ENCODE measurements around the gene PPY. TPM values are rescaled to one million over a fixed set of nuclear protein-coding genes. Genes with fewer than 3 reads are reported as not detected.
A peak's percentile ranks its signal among the peaks of the same experiment; 100 is the strongest.

The PPY gene
- total RNA-seq, 2 experiments from 2014 or later: 0.90 TPM; not detected in 1

GRCh38 chr17:43924558-43924957 lies 17.7 kb downstream of the PPY start:
- no peak for DNase-seq
- Mint-ChIP-seq H3K4me1 (ENCODE audit: low read depth) (peaks cover 28% of the 10 kb centered on the region), H3K4me3 (no peak overlapping the region), H3K9me3 (no peaks in the 10 kb centered on the region), H3K27ac (no peak overlapping the region), H3K27me3 (peaks cover 7% of the 10 kb centered on the region), H3K36me3 (no peaks in the 10 kb centered on the region)
- ChIA-PET POLR2A (no interaction called here), CTCF (interaction anchor here (0.9 to 5.3 kb wide), 6 partner anchors 15 to 117 kb away, joined by 3 to 33 read pairs (median 6); partner anchors contain the start of gene PPY)
- intact Hi-C loops (cut with micrococcal nuclease): no loop called here

DNA sequence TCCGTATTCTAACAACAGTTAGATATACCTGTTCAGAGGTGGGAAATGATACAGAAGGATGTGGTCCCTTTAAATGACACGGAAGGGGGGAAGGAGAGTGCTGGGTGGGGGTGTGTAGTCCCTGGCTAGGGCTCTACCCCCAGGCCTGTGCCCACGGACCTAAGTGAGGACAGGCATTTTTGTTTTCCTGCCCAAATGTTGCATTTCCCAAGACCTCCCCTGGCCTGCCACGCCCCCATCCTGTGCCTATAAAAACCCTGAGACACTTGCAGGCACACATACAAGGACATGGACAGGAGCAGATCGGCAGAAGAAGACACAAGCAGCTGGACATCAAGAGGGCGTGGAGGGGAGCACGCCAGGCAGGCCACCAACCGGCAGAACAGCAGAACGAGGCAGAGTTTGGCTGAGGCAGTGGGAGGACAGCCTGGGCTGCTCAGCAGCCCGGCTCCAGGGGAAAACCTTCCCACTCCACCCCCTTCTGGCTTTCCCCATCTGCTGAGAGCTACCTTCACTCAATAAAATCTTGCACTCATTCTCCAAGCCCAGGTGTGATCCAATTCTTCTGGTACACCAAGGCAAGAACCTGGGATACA lies 21.7 kb downstream of the PPY start:
- POLR2A ChIA-PET: no interaction called here
- H3K36me3 Mint-ChIP-seq: no peaks in the 10 kb centered on the region
- intact Hi-C loops (cut with micrococcal nuclease): no loop called here
- no peak overlapping the region for H3K4me3 Mint-ChIP-seq
- CTCF ChIA-PET: interaction anchor here (0.6 to 5.4 kb wide), 4 partner anchors 12 to 121 kb away, joined by 3 to 31 read pairs (median 4); partner anchors contain the start of gene MPP2
- H3K4me1 Mint-ChIP-seq (ENCODE audit: low read depth): peaks cover 26% of the 10 kb centered on the region
- DNase-seq: no peak
- H3K27ac Mint-ChIP-seq: no peak overlapping the region
- no peaks in the 10 kb centered on the region for H3K9me3 Mint-ChIP-seq
- H3K27me3 Mint-ChIP-seq: no peaks in the 10 kb centered on the region

GRCh38 chr17:43918026-43918389 lies 24.3 kb downstream of the PPY start:
- no peaks in the 10 kb centered on the region for H3K36me3 Mint-ChIP-seq
- intact Hi-C loops (cut with micrococcal nuclease): no loop called here
- CTCF ChIA-PET: interaction anchor here (0.6 to 5.4 kb wide), 5 partner anchors 8 to 364 kb away, joined by 3 to 31 read pairs (median 3); partner anchors contain the start of gene MPP2
- peak overlapping the region; percentile 68 for H3K4me3 Mint-ChIP-seq
- no peaks in the 10 kb centered on the region for H3K9me3 Mint-ChIP-seq
- H3K27me3 Mint-ChIP-seq: no peaks in the 10 kb centered on the region
- H3K4me1 Mint-ChIP-seq (ENCODE audit: low read depth): peaks cover 18% of the 10 kb centered on the region
- no peak for DNase-seq
- no peak overlapping the region for H3K27ac Mint-ChIP-seq
- POLR2A ChIA-PET: interaction anchor here (1.0 kb wide), 1 partner anchor 26 kb away, joined by 3 read pairs; no protein-coding TSS in a partner anchor

DNA sequence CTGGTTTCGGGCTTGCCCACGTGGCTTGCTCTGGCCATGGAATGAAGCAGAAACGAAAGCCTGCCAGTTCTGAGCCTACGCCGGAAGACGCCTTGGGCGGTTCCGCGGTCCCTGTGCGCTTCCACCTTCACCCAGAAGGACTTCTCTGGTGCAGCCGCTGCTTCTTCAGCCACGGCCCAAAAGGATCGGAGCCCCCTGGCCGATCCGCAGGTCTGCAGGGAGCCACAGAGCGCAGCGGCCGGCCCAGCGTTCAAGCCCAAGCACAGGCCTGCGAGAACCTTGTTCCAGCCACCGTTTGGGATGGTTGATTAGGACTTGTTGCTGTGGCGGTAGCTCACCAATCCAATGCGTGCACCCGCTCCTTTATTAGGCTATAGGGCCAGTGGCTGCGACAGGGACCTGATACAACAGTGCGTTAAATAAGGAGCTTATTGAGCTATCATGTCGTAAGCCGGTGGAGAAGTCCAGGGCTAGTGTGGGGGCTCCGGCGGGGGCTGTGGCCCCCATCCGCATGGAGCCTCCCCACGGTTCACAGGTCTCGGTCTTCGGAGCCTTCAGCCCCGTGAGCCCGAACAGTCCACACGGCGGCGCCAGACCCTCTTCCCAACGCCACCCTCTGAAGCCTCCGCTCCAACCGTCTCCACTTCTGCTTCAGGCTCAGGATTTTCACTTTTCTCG lies 24.8 kb downstream of the PPY start:
- Mint-ChIP-seq H3K27ac (no peak overlapping the region), H3K27me3 (no peaks in the 10 kb centered on the region), H3K9me3 (no peaks in the 10 kb centered on the region), H3K4me1 (ENCODE audit: low read depth) (peaks cover 18% of the 10 kb centered on the region), H3K36me3 (no peaks in the 10 kb centered on the region), H3K4me3 (peak overlapping the region; percentile 68)
- DNase-seq: peak; percentile 71
- CTCF ChIA-PET: interaction anchor here (0.6 to 5.4 kb wide), 5 partner anchors 8 to 364 kb away, joined by 3 to 31 read pairs (median 3); partner anchors contain the start of gene MPP2
- intact Hi-C loops (cut with micrococcal nuclease): loop anchor here (2.0 kb wide), 1 partner anchor 77 kb away; no protein-coding TSS in a partner anchor
- POLR2A ChIA-PET: interaction anchor here (1.0 kb wide), 1 partner anchor 27 kb away, joined by 3 read pairs; no protein-coding TSS in a partner anchor

DNA sequence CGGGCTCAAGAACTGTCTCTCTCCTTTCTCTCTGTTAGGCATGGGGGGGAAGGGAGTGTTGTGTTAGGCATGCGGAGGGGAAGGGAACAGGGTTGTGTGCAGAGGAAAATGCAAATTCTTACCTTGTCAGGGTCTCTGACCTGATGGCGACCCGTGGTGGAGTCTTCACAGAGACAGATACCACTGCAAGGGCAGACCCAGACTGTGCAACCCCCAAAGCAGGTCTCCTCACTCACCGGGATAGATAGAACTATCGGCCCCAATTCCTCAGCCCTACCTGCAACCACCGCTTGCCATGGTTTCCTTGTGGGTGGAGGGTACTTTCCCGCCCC lies 25.3 kb downstream of the PPY start:
- Mint-ChIP-seq H3K36me3 (no peaks in the 10 kb centered on the region), H3K4me3 (peak overlapping the region; percentile 68), H3K27ac (peak overlapping the region; percentile 41), H3K27me3 (no peaks in the 10 kb centered on the region), H3K4me1 (ENCODE audit: low read depth) (peaks cover 18% of the 10 kb centered on the region), H3K9me3 (no peaks in the 10 kb centered on the region)
- no peak for DNase-seq
- intact Hi-C loops (cut with micrococcal nuclease): loop anchor here (2.0 kb wide), 1 partner anchor 78 kb away; no protein-coding TSS in a partner anchor
- ChIA-PET CTCF (interaction anchor here (0.8 to 5.4 kb wide), 4 partner anchors 8 to 125 kb away, joined by 3 to 31 read pairs (median 4); partner anchors contain the start of gene MPP2), POLR2A (no interaction called here)

DNA sequence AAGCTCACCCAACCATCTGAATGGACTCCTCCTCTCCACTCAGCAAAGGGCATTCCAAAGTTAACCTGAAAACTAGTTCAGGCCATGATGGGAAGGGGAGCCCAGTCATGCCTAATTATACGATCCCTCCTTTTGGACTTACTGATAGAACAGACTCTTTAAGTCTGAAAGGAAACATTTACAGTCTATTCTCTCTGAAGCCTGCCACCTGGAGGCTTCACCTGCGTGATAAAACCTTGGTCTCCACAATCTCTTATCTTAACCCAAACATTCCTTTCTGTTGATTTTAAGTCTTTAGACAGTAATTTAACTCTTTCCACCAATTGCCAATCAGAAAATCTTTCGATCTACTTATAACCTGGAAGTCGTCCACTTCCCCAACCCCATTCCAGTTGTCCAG lies 25.9 kb downstream of the PPY start:
- Mint-ChIP-seq H3K36me3 (no peaks in the 10 kb centered on the region), H3K27ac (no peak overlapping the region), H3K4me1 (ENCODE audit: low read depth) (peaks cover 18% of the 10 kb centered on the region), H3K4me3 (no peak overlapping the region), H3K27me3 (no peaks in the 10 kb centered on the region), H3K9me3 (no peaks in the 10 kb centered on the region)
- ChIA-PET POLR2A (no interaction called here), CTCF (interaction anchor here (0.8 to 5.4 kb wide), 2 partner anchors 8 to 126 kb away, joined by 5 to 31 read pairs; partner anchors contain the start of gene MPP2)
- DNase-seq: no peak
- intact Hi-C loops (cut with micrococcal nuclease): loop anchor here (2.0 kb wide), 1 partner anchor 78 kb away; no protein-coding TSS in a partner anchor

DNA sequence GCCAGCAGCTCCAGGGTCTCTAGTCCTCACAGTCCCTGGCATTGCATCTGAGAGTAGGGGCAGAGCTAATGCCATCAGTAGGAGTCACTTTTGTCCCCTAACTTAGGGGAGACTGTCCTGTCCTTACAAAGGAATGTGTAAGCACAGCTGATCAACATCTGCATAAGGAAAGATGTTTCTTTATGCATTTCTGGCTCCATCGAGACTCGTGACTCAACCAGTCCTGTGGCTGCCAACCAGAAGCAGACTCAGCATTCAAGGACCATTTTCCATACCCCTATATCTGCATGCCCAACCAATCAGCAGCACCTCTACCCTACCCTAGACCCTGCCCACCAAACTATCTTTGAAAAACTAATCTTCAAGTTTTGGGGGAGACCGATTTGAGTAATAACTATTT lies 26.7 kb downstream of the PPY start:
- H3K4me1 Mint-ChIP-seq (ENCODE audit: low read depth): peaks cover 18% of the 10 kb centered on the region
- no peaks in the 10 kb centered on the region for H3K9me3 Mint-ChIP-seq
- H3K36me3 Mint-ChIP-seq: no peaks in the 10 kb centered on the region
- DNase-seq: no peak
- POLR2A ChIA-PET: no interaction called here
- no peak overlapping the region for H3K4me3 Mint-ChIP-seq
- H3K27me3 Mint-ChIP-seq: no peaks in the 10 kb centered on the region
- intact Hi-C loops (cut with micrococcal nuclease): no loop called here
- no peak overlapping the region for H3K27ac Mint-ChIP-seq
- CTCF ChIA-PET: interaction anchor here (1.0 to 5.4 kb wide), 2 partner anchors 7 to 37 kb away, joined by 3 to 31 read pairs; partner anchors contain the start of gene MPP2

- DNase-seq: no peak
- Mint-ChIP-seq H3K9me3 (no peaks in the 10 kb centered on the region), H3K4me1 (ENCODE audit: low read depth) (peaks cover 18% of the 10 kb centered on the region), H3K27me3 (no peaks in the 10 kb centered on the region), H3K36me3 (no peaks in the 10 kb centered on the region), H3K4me3 (no peak overlapping the region), H3K27ac (no peak overlapping the region)
- ChIA-PET POLR2A (no interaction called here), CTCF (interaction anchor here (1.0 to 1.1 kb wide), 2 partner anchors 10 to 36 kb away, joined by 3 to 4 read pairs; no protein-coding TSS in a partner anchor)
- intact Hi-C loops (cut with micrococcal nuclease): no loop called here
These were observed 27.8 kb downstream of the PPY start for GRCh38 chr17:43914451-43914850.

DNA sequence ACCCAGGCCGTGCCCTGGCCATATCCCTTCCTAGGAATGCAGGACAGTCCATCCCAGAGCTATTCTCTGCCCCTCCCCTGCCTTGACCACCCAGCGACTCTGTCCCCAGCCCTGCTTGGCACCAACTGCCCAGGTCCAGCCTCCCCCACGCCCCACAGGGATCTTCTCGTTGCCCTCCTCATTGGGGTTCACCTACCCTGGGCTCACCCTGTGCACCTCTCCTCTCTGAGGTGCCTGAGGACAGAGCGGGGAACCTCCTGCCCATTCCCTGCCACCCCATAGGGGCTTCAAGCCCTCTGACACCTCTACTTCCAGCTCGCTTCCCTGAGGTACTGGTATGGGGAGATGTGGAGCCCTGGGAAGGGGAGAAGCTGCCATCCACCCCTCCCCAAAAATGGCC lies 28.7 kb downstream of the PPY start:
- no peaks in the 10 kb centered on the region for H3K27me3 Mint-ChIP-seq
- POLR2A ChIA-PET: no interaction called here
- no peak overlapping the region for H3K27ac Mint-ChIP-seq
- H3K4me3 Mint-ChIP-seq: no peak overlapping the region
- no peak for DNase-seq
- H3K9me3 Mint-ChIP-seq: no peaks in the 10 kb centered on the region
- H3K4me1 Mint-ChIP-seq (ENCODE audit: low read depth): peaks cover 16% of the 10 kb centered on the region
- intact Hi-C loops (cut with micrococcal nuclease): no loop called here
- H3K36me3 Mint-ChIP-seq: no peaks in the 10 kb centered on the region
- CTCF ChIA-PET: interaction anchor here (0.6 to 1.1 kb wide), 2 partner anchors 9 to 30 kb away, joined by 3 to 4 read pairs; no protein-coding TSS in a partner anchor

GRCh38 chr17:43912635-43913304 lies 29.5 kb downstream of the PPY start:
- H3K27me3 Mint-ChIP-seq: no peaks in the 10 kb centered on the region
- H3K9me3 Mint-ChIP-seq: no peaks in the 10 kb centered on the region
- no peak overlapping the region for H3K4me3 Mint-ChIP-seq
- DNase-seq: no peak
- ChIA-PET CTCF (interaction anchor here (3.2 kb wide), 1 partner anchor 31 kb away, joined by 33 read pairs; no protein-coding TSS in a partner anchor), POLR2A (no interaction called here)
- no peaks in the 10 kb centered on the region for H3K36me3 Mint-ChIP-seq
- H3K4me1 Mint-ChIP-seq (ENCODE audit: low read depth): peaks cover 19% of the 10 kb centered on the region
- intact Hi-C loops (cut with micrococcal nuclease): no loop called here
- H3K27ac Mint-ChIP-seq: no peak overlapping the region

DNA sequence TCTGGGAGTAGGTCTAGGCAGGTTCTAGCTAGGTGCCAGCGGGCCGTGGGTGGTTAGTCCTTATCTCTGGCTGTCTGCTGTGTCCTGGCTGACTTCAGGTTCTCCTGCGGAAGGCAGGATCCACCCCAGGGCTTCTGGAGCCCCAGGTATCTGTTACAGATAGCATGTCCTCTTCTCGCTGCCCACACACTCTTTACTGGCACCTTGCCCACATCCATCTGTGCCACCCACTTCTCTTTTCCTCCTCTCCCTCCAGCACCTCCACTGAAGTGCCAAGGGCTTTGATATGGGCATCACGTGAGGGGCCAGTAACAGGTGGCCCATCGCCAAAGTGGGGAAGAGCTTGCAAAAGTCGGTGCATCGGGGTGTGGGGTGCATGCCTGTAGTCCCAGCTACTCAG lies 30.4 kb downstream of the PPY start:
- intact Hi-C loops (cut with micrococcal nuclease): no loop called here
- ChIA-PET CTCF (interaction anchor here (3.2 to 4.0 kb wide), 2 partner anchors 12 to 32 kb away, joined by 33 read pairs; no protein-coding TSS in a partner anchor), POLR2A (no interaction called here)
- Mint-ChIP-seq H3K27ac (no peak overlapping the region), H3K4me1 (ENCODE audit: low read depth) (peaks cover 13% of the 10 kb centered on the region), H3K4me3 (no peak overlapping the region), H3K36me3 (no peaks in the 10 kb centered on the region), H3K9me3 (no peaks in the 10 kb centered on the region), H3K27me3 (no peaks in the 10 kb centered on the region)
- DNase-seq: no peak
